ENCODE data around the gene CIDEB.

The CIDEB gene

GRCh38 chr14:24270537-24271133 is 37.1 kb downstream of the CIDEB start:
- TF ChIP-seq CTCF (IDR thresholded peaks at IDR 0.05; ENCODE audit: poor library complexity, severe bottlenecking) = no peak
- peak overlapping the region; percentile 88 for H3K4me3 ChIP-seq (ENCODE audit: severe bottlenecking)
- ATAC-seq (ENCODE audit: low read depth) = peak; percentile 1; the same call in 2 of the 3 replicates

GRCh38 chr14:24269910-24270536 is 37.8 kb downstream of the CIDEB start:
- H3K4me3 ChIP-seq (ENCODE audit: severe bottlenecking) = no peak overlapping the region
- no peak for ATAC-seq (ENCODE audit: low read depth)
- no peak for DNase-seq (ENCODE audit: low spot score)
- peak overlapping the region; percentile 98 for H3K27ac ChIP-seq (ENCODE audit: poor library complexity, severe bottlenecking)
- H3K36me3 ChIP-seq (ENCODE audit: low read depth) = peaks cover 34% of the 10 kb centered on the region
- H3K4me1 ChIP-seq (ENCODE audit: insufficient read depth, poor library complexity, severe bottlenecking) = peaks cover 32% of the 10 kb centered on the region
- no peak for TF ChIP-seq CTCF (IDR thresholded peaks at IDR 0.05; ENCODE audit: poor library complexity, severe bottlenecking)
- no peaks in the 10 kb centered on the region for H3K9me3 ChIP-seq (ENCODE audit: severe bottlenecking)
- no peaks in the 10 kb centered on the region for H3K27me3 ChIP-seq (ENCODE audit: insufficient read depth, poor library complexity, severe bottlenecking)

More at GRCh38 chr14:24270537-24271133, 37.1 kb downstream of the CIDEB start:
- no peak for DNase-seq (ENCODE audit: low spot score)
- Histone ChIP-seq H3K9me3 (ENCODE audit: severe bottlenecking) (no peaks in the 10 kb centered on the region), H3K27me3 (ENCODE audit: insufficient read depth, poor library complexity, severe bottlenecking) (no peaks in the 10 kb centered on the region), H3K27ac (ENCODE audit: poor library complexity, severe bottlenecking) (peak overlapping the region; percentile 98), H3K4me1 (ENCODE audit: insufficient read depth, poor library complexity, severe bottlenecking) (peaks cover 32% of the 10 kb centered on the region), H3K36me3 (ENCODE audit: low read depth) (peaks cover 34% of the 10 kb centered on the region)

- ATAC-seq (ENCODE audit: low read depth) (no peak), DNase-seq (ENCODE audit: low spot score) (no peak)
- H3K27ac ChIP-seq (ENCODE audit: poor library complexity, severe bottlenecking) = no peak overlapping the region
- H3K9me3 ChIP-seq (ENCODE audit: severe bottlenecking) = no peaks in the 10 kb centered on the region
- peaks cover 34% of the 10 kb centered on the region for H3K36me3 ChIP-seq (ENCODE audit: low read depth)
- H3K27me3 ChIP-seq (ENCODE audit: insufficient read depth, poor library complexity, severe bottlenecking) = no peaks in the 10 kb centered on the region
- TF ChIP-seq CTCF (IDR thresholded peaks at IDR 0.05; ENCODE audit: poor library complexity, severe bottlenecking) = no peak
- H3K4me1 ChIP-seq (ENCODE audit: insufficient read depth, poor library complexity, severe bottlenecking) = peaks cover 32% of the 10 kb centered on the region
- H3K4me3 ChIP-seq (ENCODE audit: severe bottlenecking) = no peak overlapping the region
These were observed 38.4 kb downstream of the CIDEB start for GRCh38 chr14:24269368-24269767.

GRCh38 chr14:24268225-24268624 is 39.6 kb downstream of the CIDEB start:
- Histone ChIP-seq H3K4me1 (ENCODE audit: insufficient read depth, poor library complexity, severe bottlenecking) (peaks cover 33% of the 10 kb centered on the region), H3K27me3 (ENCODE audit: insufficient read depth, poor library complexity, severe bottlenecking) (no peaks in the 10 kb centered on the region), H3K9me3 (ENCODE audit: severe bottlenecking) (no peaks in the 10 kb centered on the region), H3K4me3 (ENCODE audit: severe bottlenecking) (no peak overlapping the region), H3K36me3 (ENCODE audit: low read depth) (peaks cover 34% of the 10 kb centered on the region), H3K27ac (ENCODE audit: poor library complexity, severe bottlenecking) (no peak overlapping the region)
- no peak for DNase-seq (ENCODE audit: low spot score)
- no peak for TF ChIP-seq CTCF (IDR thresholded peaks at IDR 0.05; ENCODE audit: poor library complexity, severe bottlenecking)
- no peak for ATAC-seq (ENCODE audit: low read depth)

- Histone ChIP-seq H3K36me3 (ENCODE audit: low read depth) (peaks cover 34% of the 10 kb centered on the region), H3K27me3 (ENCODE audit: insufficient read depth, poor library complexity, severe bottlenecking) (no peaks in the 10 kb centered on the region), H3K4me1 (ENCODE audit: insufficient read depth, poor library complexity, severe bottlenecking) (peaks cover 29% of the 10 kb centered on the region), H3K4me3 (ENCODE audit: severe bottlenecking) (no peak overlapping the region), H3K9me3 (ENCODE audit: severe bottlenecking) (no peaks in the 10 kb centered on the region), H3K27ac (ENCODE audit: poor library complexity, severe bottlenecking) (no peak overlapping the region)
- DNase-seq (ENCODE audit: low spot score) (no peak), ATAC-seq (ENCODE audit: low read depth) (no peak)
- no peak for TF ChIP-seq CTCF (IDR thresholded peaks at IDR 0.05; ENCODE audit: poor library complexity, severe bottlenecking)
These were observed 40.3 kb downstream of the CIDEB start for GRCh38 chr14:24267516-24267915.
